HG03159 (cell line): ENCODE results near the gene CCR9.

ENCODE experiments used
- ATAC-seq: cut with Tn5 transposase; IDR thresholded peaks from one replicate; pipeline ENCODE4 v1.9.1; 2021; ENCODE audit warnings: mild to moderate bottlenecking, moderate library complexity; ENCODE audit not compliant: unreplicated experiment

The CCR9 gene

GRCh38 chr3:45907769-45908705, 21.7 kb downstream of the CCR9 start:
- no peak for ATAC-seq

- ATAC-seq = no peak
Observed at GRCh38 chr3:45908761-45909160, 22.4 kb downstream of the CCR9 start.

DNA sequence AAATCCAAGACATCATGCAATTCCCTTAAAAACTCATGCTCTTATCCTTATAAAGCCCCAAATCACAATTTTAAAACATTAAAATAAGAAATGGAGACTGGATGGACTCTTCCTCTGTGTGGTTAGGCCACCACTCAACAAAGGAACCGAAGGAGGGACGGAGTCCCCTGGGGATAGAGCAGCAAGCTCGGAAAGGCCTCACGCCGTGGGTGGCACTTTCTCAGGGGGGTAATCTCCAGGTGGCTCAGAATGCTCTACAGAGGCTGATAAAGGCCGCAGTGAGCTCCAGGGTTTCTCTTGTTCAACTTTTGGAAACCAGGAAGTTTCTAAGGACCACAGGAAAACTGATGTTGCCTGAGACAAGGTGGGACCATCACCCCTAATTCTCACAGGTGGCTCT, 23.2 kb downstream of the CCR9 start:
- ATAC-seq = no peak

DNA sequence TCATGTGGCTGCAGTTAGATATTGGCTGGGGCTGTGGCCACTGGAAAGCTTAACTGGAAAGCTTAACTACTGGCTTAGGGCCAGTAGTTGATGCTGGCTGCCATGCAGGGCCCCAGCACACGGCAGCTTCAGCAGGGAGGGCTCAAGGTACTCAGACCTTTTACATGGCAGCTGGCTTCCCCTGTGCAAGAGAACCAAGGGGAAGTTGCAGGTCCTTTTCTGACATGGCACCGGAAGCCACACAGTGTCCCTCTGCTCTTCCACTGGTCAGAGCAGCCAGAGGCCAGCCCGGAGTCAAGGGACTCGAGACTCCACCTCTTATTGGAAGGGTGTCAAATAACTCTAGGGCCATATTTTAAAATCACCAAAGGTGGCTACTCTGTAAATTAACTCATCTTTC, 24.5 kb downstream of the CCR9 start:
- ATAC-seq = no peak

DNA sequence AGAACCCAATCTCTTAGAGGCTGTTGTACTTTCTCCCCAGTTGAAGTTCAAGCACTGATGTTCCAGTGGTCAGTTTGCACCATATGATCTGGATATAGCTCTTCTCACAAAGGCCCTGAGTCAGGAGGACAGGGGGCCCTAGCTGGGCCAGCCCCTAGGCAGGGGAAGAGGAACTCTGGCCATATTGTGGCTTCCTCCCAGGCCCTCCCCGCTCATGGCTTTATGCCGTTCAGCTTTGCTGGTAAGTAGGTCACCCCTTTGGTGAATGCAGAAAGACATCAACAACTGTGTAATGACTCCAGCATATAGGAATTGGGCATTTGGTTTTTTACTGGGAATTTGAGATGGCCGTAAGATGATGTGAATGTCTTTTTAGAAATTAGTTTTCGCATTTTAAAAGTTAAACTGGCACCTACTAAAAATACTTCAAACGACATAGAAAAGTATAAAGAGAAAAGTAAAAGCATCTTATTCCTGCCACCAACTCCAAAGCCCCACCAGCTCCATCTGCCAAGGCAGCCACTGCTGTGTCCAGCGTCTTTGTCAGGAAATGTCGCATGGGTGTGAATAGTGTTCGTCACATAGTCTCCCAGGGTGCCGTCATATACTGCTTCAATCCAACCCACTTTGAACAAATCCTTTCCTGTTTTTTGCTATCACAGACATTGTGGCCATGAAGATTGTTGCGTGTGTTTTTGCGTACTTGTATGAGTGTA, 25.3 kb downstream of the CCR9 start:
- ATAC-seq = no peak

DNA sequence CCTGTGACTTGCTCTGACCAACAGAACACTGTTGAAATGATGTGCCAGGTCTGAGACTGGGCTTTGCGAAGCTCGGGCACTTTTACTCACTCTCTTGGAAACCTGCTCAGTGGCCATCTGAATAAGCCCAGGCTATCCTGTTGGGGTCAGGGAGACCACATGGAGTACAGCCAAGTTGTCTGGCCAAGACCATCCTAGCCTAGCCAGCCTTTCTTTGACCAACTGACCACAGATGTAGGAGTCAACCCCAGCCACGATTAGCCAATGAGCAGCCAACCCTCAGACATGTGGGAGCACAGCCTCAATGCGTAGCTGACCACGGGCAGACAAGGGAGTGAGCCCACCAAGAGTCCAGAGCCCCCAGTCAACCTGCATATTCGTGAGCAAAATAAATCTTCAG, 26.1 kb downstream of the CCR9 start:
- no peak for ATAC-seq

- no peak for ATAC-seq
Observed at GRCh38 chr3:45914362-45915058, 28.2 kb downstream of the CCR9 start.

- ATAC-seq = no peak
Observed at GRCh38 chr3:45915059-45915439, 28.7 kb downstream of the CCR9 start.

GRCh38 chr3:45915518-45916231, 29.3 kb downstream of the CCR9 start:
- peak; percentile 81 for ATAC-seq

GRCh38 chr3:45917146-45917898, 31.0 kb downstream of the CCR9 start:
- ATAC-seq = no peak

DNA sequence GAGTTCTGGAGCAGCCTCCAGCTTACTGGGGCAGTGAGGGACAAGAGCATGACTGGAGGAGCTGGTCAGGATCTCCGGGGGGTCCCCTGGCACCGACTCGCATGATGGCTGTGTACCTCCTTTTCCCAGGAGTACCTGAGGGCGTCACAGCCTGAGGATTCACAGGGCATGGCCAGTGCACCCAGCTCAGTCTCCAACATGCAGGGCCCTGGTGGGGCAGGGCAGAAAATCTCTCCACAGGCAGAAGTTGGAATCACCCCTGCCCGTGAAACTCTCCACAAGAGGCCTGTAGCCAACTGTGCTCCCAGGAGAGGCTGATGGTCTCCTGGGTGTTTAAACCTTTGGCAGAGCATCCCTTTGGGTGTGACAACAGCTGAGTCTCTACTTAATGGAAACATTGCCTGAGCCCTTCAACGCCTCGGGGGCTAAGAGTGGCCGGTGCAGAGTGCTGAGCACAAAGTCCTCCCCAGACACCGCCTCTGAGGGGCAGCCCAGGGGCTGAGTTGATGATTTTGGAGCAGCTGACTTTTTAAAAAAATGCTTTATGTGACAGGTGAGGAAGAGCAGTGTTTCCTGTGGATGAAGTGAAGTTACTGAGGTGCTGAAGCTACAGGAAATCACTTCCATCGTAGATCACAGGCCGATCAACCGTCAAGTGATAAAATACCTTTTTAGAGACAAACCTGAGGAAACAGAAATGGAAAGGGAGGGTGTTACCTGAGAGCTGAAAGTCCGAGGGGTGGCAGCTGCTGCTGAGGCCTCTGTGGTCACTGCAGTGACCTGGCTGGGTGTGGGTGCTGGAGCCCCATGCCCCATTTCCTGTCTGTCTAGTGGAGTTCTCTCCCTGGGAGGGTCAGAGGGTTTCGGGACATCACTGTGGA, 35.1 kb downstream of the CCR9 start:
- ATAC-seq = no peak

DNA sequence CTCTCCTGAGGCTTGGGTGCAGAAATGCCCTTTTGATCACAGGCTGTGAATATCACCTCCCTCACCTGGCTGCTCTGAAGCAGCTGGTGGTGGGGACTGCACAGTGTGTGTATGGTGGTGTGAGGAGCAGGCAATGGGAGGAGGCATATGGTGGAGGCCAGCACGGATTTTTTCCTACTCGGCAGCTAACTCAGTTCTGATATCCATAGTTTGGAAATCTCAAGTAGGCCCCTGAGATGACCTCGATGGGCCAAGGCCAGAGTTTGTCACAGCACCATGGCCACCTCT, 35.6 kb downstream of the CCR9 start:
- no peak for ATAC-seq

DNA sequence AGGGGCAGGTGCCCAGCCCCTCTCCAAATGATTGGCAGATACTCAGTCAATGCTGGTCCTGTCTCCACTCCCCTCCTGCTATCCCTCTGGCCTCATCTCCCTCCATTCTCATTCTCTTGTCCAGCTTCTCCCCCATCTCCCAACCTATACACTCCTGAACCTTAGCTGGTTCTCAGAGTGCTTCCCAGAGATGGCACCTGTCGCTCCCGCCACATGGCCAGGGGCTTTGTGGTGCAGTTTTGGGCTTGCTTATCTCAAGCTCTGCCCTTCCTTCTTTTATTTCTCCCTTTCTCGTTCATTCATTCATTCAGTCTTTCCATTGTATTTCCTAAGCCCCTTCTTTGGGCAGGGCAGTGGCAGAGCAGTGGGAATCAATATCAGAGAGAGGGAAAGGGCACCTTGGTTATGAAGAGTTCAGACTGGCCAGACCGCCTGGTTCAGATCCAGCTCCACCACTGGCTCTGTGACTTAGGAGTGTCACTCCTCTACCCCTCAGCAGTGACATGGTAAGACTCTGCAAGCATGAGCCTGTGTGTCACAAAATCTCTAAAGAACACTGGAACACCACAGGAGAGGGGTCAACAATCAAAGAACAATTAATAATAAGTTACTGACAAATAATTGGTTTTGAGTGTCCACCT, 36.7 kb downstream of the CCR9 start:
- ATAC-seq = no peak

DNA sequence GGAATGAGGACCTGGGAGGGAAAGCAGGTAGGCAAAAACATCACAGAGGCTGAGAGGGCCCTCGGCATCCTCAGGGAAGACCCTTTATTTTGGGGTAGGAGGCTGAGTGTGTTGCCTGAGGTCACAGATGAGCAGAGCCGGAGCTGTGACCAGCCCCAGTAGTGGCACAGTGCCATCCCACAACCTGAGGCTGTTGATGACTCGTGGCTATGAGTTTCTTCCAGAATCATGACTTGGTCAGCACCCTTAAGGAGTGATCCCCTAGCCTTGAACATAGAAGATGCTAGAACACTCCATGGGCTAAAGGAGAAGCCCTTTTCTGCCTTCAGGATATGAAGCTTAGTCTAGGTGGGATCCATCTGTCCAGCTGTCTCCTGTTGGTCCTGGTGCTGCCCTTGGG, 37.4 kb downstream of the CCR9 start:
- no peak for ATAC-seq

GRCh38 chr3:45927881-45928280, 41.5 kb downstream of the CCR9 start:
- ATAC-seq = no peak

- no peak for ATAC-seq
Observed at GRCh38 chr3:45929042-45929679, 42.8 kb downstream of the CCR9 start.

DNA sequence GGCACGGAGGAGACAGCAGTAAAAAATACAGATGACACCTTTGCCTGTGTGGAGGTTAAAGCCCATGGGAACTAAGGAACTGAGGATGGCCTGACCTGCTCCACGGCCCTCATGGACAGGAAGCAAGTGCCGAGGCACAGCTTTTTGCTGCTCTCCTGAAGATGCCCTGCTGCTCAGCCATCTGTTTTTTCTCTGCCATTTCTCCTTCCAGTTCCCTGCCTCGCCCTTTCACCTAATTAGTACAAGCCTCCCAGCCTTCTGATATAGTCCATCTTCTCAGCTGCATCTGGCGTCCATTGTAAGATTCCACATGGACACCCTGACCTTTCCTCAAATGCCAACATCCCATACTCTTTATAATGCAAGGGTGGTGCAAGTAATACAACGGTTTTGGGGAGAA, 45.2 kb downstream of the CCR9 start:
- no peak for ATAC-seq

- ATAC-seq = no peak
Observed at GRCh38 chr3:45932112-45932511, 45.8 kb downstream of the CCR9 start.

- no peak for ATAC-seq
Observed at GRCh38 chr3:45933591-45933990, 47.2 kb downstream of the CCR9 start.
